GM21529 (cell line): ENCODE measurements around the gene ARF1.

Experiments used
- ATAC-seq: cut with Tn5 transposase; IDR thresholded peaks from one replicate; pipeline ENCODE4 v1.9.1; 2021; ENCODE audit not compliant: unreplicated experiment

Gene ARF1

DNA sequence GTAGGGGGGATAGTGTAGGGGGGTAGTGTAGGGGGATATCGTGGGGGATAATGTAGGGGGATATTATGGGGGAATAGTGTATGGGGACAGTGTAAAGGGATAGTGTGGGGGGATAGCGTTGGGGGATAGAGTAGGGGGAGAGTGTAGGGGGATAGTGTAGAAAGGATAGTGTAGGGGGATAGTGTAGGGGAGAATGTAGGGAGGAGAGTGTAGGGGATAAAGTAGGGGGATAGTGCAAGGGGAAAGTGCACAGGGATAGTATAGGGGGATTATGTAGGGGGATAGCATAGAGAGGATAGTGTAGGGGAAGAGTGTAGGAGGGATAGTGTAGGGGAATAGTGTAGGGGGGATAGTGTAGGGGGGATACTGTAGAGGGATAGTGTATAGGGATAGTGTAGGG, 12.3 kb upstream of the ARF1 start:
- ATAC-seq = no peak

DNA sequence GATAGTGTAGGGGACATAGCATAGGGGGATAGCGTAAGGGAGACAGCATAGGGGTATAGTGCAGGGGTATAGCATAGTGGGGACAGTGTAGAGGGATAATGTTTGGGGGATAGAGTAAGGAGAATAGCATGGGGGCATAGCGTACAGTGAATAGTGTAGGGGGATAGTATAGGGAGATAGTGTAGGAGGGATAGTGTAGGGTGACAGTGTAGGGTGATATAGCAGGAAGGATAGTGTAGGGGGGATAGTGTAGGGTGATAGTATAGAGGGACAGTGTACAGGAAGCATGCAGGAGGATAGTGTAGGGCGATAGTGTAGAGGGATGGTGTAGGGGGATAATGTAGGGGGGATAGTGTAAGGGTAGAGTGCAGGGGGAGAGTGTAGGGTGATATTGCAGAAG, 11.7 kb upstream of the ARF1 start:
- ATAC-seq = no peak

DNA sequence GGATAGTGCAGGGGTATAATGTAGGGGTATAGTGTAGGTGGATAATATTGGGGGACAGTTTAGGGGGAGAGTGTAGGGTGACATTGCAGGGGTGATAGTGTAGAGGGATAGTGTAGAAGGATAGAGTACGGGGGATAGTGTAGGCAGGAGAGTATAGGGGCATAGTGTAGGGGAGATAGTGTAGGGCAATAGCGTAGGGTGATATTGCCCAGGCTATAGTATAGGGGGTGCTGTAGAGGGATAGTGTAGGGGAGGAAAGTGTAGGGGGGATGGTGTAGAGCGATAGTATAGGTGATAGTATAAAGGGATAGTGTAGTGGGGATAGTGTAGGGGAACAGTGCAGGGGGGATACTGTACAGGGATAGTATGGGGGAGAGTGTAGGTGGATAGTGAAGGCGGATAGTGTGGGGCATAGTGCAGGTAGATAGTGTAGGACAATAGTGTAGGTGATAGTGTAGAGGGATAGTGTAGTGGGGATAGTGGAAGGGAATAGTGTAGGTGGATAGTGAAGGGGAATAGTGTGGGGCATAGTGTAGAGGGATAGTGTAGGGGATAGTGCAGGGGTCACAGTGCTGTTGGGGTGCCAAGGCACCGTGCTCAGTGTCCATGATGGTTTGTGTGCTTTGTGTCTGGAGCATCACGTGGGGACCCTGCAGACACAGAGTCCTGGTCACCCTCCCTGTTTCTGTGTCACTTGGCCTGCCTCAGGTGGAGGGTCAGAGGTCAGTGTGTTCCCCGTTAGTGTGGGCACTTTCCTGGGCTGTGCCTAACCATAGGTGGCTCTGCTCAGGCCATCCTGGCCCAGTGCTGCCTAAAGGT, 10.5 kb upstream of the ARF1 start:
- ATAC-seq = no peak

DNA sequence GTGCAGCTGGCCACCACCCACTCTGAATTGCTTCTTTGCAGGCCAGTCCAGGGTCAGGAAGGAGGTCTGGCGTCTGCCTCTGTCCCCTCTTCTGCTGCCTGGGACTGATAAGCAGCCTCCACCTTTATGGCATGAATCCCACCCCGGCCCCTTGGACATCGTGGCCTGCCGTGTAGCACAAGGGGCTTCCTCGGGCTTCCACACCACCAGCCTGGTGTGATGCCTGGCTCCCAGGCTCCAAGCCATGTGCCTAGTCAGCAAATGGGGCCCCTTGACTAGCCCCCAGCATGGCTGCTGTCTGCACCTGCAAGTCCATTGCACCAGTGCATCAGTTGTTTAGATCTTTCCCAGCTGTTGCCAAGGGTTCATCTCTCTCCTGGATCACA, 9.9 kb upstream of the ARF1 start:
- no peak for ATAC-seq

DNA sequence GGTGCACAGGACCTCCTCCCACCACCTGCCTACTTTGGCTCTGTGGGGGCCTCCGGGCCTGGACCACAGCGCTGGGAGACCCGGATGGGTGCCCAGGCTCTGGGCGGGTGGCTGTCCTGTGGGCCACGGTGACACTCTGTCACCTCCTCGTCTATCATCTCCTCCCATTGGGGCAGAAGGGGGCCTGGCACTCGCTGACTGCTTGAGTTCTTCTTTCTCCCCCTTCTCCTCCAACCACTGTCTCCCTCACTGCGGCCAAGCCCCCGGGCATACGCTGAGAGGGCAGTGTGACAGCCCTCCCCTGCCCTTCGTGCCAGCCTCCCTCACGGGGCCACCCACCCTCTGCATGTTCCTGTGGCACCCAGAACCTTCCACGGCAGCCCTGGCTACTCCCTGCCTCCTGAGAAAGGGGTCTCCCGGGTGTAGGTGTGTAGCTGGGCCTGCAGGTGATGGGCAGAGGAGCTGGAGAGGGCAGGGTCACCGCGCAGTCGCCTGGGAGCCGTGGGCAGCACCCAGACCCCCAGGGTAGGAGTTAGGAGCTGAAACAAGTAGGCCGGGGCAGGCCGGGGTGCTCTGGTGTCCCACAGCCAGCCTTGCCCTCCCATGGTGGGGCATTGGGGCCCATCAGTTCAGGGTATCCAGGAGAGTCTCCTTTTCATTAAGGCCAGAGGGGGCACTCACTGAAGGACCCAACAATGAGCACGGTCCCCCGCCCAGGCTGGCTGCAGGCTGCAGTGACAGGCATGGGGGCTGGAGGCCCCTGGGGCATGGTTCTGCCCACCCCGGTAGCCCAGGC, 9.2 kb upstream of the ARF1 start:
- ATAC-seq = no peak

DNA sequence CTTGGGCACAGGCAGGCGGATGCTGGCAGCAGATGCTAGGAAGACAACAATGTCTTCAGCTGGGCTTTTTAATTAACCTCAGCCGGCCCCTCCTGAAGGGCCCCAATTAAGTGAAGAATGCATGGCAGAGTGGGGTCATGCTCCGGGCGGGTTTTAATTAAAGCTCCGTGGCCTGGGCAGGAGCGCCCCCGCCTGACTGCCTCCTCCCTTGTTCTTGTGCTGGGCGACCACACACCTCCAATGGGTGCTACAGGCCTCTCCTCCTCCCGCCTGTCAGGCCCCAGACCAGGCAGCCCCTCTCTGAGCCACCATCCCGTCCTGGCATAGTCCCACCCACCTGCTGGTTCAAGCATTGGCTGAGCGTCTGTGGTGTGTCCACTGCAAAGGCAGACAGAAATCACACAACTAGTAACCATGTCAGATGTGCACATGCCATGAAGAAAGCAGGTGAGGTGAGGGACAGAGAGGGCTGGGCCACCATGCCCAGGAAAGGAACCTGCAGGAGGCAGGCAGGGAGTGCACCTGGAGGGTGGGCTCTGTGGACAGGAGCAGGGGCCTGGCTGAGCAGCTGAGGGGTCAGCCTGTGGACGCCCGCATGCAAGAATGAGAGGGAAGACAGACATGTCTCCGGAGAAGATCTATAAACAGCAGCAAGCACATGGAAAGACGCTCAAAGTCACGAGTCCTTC, 8.5 kb upstream of the ARF1 start:
- no peak for ATAC-seq

DNA sequence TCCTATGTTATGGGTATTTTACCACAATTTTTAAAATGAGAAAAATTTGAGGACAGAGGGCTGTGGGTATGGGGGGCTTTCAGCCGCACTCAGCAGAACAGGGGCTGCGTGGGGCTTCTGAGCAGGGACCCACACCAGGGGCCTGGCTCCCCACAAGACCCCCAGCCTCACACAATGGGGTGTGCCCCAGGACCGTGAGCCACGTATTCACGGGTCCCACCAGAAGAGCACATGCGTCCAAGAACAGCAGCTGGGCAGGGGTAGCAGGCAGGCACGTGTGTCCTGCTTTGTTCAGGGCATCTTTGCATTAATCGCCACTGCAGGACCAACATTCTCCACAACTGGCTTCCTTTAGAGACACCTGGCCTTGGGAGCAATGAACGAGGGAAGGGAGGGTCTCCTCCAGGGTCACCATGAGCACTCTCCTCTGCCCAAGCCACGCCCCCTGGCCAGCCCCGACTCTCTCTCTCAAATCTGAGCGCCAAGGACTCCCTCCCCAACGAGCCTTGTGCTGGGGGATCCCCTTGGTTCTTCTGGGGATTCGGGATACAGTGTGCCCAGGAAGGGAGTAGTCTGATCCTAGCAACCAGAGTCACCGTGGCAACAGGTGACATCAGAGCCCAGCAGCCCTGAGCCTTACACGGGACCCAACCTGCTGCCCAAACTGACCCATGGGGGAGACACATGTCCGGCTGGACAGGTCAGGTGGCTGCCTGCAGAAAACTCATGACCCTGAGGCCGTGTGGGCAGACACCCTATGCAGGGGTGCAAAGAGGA, 7.4 kb upstream of the ARF1 start:
- no peak for ATAC-seq

DNA sequence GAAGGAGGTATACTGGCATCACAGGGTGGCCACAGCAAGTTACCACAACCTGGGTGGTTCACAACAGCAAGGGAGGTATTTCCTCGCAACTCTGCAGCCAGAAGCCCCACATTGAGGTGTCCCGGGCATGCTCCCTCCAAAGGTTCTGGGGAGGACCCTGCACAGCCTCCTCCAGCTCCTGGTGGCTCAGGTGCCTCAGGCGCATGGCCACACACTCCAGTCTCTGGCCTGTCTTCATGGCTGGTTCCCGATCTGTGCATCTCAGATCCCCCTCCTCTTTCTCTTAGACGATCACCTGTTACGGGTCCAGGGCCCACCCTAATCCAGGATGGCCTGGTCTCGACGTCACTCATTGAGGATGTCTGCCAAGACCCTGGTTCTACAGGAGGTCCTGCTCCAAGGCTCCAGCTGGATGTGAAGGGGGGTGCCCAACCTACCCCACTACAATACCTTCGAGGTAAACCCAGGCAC, 6.7 kb upstream of the ARF1 start:
- no peak for ATAC-seq

DNA sequence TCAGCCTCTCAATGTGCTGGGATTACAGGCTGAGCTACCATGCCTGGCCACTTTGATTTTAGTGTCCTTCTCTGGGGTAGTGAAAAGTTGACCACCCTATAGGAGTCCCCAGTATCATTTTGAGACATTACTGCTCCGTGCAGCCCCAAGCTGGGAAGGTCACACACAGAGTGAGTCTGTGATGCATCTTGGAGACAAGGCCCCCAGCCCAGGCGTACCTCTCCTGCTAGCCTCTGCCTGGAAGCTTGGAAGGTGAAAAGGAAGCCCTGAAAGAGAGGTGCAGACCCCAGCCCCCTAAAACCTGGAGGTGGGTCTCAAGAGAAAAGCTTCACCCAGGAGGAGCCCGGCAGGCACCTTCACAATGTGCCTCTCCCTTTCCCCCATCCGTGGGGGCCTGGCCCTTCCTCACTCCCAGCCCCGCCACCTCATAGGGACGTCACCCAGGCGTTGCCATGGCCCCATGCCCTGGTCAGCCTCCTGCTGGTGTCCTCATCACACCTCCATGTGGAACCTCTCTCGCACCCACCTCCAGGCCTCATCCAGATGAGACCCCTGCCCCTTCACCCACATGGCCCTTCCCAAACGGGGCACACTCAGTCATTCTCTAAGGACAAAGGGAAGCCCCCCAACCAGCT, 5.6 kb upstream of the ARF1 start:
- ATAC-seq = no peak

DNA sequence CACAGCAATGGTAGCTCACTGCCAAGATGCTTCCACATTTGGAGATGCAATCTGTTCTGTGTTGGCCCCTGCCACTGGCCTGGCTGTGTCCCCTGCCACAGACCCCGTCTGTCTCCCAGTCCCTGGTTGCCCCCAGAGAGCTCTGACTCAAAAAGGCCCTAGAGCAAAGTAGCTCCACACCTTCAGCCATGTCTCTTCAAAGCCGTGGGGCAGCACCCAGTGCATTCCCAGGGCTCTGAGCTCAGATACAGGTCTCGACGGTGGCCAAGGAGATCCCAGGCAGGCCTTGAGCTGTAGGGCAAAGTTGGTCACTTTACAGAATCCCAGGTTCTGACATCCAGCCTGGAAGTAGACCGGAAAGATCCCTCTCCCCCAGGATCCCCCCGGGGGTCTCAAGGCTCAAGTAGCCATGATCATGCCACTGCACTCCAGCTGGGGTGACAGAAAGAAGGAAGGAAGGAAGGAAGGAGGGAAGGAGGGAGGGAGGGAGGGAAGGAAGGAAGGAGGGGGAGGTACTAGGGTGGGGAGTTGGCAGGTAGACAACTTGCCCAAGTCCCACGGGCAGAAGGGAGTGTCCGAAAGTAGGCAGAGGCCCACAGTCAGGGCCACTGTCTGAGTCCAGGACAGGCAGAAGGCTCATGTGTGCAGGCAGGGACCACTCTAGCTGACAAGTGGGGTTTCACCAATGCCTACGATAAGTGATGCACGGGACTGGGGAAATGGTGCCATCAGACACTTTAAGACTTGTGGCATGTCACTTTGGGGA, 4.8 kb upstream of the ARF1 start:
- ATAC-seq = no peak

DNA sequence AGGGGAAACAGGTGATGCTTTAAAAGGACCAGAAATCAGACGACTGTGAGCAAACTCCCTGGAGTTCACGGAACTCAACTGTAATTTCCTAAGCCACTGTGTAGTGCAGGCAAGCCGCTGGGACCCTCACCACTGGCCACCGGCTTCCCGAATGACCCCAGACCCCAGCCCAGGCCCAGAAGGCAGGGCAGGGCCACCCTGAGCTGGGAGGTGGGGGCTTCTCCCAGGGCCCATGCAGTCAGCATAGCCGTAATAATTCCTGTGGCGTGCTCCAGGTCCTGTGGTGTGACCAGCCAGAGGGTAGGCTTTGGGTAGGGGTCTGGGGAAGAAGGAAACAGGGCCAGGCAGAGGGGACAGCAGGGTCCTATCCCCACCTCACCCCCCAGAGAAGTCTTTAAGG, 3.5 kb upstream of the ARF1 start:
- no peak for ATAC-seq

DNA sequence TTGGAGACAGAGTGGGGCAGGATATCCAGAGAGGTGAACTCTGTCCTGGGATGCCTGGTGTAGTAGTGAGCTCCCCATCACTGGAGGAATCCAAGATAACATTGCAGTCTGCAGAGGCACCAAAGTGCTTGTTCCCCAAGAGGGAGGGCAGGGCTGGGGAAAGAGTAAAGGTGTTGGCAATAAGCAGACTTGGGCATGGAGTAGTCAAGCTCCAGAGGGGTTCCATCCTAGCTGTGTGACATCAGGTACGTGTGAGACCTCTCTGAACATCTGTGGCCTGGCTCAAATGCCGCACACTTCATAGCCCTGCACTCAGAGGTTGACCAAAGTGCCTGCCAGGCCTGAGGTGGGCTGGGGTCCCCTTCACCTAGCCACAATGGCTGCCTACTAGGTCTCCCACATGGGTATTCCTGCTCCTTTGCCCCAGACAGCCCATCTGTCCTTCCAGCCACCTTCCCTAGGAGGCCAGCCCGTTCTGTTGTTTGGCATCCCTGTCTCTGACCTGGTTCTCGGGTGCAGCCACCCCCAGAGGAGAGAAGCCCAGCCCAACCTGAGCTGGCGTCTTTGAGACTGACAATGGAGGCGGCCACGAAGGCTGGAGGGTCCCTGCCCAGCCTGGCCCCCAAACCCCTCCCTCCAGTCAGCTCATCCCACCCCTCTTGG, 2.8 kb upstream of the ARF1 start:
- no peak for ATAC-seq

DNA sequence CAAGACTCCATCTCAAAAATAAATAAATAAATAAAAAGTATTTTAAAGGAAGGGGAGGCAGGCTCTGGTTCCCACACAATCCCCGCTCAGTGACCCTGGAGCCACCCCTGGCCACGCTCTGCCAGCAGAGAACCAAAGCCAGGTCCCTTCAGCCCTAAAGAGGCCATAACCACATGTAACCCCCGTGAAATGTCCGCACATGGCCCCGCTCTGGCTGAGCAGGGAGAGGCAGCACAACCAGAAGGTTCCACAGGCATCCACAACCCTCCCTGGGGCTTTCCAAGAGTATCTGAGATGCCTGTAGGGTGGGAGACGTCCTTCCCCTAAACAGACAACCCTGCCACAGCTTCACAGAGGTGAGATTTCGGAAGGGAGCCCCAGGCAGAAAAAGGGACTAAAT, 1.4 kb upstream of the ARF1 start:
- ATAC-seq = no peak

DNA sequence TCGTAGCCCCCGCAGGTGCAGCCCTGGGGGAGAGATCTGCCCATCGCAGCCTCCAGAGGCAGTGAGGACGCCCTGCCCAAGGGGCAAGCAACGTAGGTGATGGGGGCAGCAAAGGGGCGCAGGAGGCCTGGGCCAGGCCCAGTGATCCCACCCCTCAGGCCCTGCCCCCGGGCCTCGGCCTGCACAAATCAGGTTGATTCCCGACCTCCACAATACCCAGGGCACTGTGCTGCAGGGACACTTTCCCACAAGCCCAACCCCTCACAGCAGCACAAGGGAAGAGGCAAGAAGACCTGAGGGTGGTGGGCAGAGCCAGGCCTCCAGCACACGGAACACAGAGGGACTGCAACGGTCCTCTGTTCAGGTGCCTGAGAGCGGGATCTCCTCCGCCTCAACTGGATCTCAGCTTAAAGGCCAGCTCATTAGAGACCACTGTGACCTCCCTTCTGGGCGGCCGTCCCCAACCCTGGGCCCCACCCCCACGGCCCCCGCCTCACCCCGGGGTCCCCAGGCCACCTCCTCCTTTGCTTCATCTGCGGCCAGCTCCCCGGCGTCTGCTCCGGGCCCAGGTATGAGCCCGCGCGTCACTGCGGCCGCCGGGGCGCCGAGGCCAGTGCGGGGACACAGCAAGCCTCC, 812 bp upstream of the ARF1 start:
- peak; percentile 12 for ATAC-seq

DNA sequence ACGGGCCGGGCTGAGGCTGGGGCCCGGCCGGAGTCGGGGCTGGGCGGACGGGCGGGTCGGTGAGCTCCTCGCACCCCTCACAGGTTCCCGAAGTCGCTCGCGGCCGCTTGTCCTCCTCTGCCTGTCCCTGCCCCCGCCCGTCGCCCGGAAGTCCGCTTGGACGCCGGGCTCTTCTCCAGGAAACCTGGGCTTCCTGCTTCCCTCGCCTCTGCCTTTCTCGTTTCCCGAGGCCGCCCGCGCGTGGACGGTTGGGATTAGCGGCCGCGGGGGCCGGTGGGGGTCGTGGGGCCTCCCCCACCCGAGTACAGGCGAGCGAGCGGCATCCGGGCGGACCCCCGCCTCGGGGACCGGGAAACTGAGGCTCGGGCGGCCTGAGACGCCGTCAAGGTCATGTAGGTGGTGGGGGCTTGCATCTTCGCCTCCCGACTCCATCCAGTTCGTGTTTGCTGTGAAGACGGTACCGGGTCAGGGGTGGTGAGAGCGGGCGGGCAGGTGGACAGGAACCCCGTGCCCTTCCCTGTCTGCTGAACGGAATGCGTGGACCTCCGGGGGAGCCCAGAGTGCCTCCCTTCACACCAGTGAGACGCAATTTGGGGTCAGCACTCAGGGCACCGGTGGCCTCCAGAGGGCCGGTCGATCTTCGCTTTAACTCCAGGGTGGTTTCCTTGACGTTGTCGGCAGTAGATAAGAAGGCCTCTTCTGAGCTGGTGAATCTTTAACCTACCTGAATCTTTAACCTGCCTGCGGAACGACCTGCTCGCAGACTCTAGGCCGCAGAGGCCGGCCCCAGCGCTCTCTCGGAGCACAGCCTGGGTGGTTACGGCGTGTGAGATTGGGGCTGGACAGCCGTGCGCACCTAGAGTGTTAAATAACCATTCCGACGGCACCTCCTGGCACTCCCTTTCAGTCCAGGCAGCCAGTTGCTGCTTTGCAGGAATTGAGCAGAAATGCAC, 686 bp downstream of the ARF1 start:
- ATAC-seq = peak; percentile 22

DNA sequence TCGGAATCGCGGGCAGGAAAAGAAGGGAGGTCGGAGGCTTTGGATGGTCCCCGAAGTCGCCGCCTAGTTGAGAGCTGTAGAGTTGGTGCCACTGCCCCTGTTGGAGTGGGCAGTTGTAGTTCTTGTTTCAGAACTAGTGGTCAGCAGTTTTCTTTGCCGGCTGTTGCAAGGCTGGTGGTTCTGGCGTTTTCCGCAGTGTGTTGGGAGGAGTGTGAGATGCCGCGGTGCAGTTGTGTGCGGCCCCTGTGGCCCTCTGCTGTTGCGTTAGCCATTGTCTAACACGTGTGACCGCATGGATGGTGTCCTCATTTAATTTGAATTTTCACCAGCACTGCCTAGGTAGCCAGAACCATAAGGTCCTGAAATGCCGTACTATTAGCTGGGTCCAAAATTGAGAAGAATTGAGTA, 1.4 kb downstream of the ARF1 start:
- ATAC-seq = no peak

DNA sequence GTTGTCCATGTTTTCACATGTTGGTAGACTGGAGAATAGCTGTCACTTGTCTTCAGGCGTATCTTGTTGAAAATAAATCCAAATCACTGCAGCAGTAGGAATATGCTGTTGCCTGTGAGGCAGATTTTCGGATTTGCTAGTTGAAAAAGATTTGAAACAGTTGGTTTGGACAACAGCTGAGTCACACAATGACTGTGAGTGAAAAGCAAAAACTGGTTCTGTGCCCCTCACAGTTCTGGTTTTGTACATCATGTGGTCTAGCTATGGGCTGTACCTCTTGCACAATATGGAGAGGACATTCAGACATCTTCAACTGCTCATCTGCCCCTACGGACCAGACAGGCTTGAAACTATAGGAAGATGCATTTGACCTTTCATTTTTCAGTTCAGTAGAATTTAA, 1.8 kb downstream of the ARF1 start:
- no peak for ATAC-seq

DNA sequence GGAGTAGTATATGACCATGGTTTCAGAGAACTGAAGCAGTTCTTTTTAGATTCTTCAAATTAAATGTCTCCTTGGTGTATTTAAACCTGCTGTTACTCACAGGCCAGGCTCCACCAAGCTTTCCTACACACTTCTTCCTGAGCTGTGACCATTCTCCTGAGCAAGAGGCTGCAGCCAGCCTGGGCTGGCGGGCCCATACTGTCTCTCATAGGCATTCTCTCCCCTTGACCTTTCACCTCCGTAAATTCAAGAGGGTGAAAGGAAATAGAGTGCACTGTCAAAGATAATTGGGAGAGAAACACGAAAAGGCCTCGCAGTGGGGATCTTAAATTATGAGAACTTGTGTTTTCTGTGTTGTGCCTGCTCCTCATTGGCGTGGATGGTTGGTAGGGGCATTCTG, 2.3 kb downstream of the ARF1 start:
- ATAC-seq = no peak
